PC-9 (cell line): Measurements from ENCODE around the gene TENM4.

Experiments
- EZH2 ChIP-seq: fragments of 200-600 bp; sonication (generic); IDR thresholded peaks from 2 replicates; pipeline ENCODE4 v1.8.0; 2017; ENCODE audit warnings: antibody characterized with exemption, low read depth
- TF ChIP-seq, protein P1 (sequence below): fragments of 200-600 bp; sonication (generic); conservative IDR thresholded peaks from 2 replicates; pipeline ENCODE4 v1.6.1; 2017; ENCODE audit warnings: mixed run types, antibody characterized with exemption, mild to moderate bottlenecking, moderate library complexity

DNA sequence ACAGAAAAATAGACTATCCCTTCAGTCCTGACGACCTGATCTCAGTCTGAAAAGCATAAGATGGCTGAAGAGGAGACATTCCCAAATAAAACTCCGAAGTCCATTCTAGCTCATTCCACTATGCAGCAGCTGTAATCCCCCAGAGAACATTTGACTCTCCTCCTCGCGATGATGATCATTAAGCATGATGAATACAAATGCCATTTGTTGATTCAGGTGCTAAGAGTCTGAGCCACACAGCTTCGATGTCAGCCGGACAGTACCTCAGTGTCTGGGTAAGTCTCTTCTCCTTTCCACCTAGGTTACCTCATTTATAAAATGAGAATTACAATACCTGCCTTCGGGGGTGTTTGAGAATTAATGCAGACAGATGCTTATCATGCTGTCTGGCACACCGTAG, 94.8 kb downstream of the TENM4 start:
- TF ChIP-seq, protein P1, sequence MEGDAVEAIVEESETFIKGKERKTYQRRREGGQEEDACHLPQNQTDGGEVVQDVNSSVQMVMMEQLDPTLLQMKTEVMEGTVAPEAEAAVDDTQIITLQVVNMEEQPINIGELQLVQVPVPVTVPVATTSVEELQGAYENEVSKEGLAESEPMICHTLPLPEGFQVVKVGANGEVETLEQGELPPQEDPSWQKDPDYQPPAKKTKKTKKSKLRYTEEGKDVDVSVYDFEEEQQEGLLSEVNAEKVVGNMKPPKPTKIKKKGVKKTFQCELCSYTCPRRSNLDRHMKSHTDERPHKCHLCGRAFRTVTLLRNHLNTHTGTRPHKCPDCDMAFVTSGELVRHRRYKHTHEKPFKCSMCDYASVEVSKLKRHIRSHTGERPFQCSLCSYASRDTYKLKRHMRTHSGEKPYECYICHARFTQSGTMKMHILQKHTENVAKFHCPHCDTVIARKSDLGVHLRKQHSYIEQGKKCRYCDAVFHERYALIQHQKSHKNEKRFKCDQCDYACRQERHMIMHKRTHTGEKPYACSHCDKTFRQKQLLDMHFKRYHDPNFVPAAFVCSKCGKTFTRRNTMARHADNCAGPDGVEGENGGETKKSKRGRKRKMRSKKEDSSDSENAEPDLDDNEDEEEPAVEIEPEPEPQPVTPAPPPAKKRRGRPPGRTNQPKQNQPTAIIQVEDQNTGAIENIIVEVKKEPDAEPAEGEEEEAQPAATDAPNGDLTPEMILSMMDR = no peak
- TF ChIP-seq EZH2 = no peak
